ENCODE measurements around the gene DENND5A.

DENND5A gene

GRCh38 chr11:9133956-9134355 lies 131.2 kb downstream of the DENND5A start:
- no peak overlapping the region for H3K4me3 ChIP-seq (replicated peaks; ENCODE audit: low read depth, low read length)
- TF ChIP-seq, protein P1, sequence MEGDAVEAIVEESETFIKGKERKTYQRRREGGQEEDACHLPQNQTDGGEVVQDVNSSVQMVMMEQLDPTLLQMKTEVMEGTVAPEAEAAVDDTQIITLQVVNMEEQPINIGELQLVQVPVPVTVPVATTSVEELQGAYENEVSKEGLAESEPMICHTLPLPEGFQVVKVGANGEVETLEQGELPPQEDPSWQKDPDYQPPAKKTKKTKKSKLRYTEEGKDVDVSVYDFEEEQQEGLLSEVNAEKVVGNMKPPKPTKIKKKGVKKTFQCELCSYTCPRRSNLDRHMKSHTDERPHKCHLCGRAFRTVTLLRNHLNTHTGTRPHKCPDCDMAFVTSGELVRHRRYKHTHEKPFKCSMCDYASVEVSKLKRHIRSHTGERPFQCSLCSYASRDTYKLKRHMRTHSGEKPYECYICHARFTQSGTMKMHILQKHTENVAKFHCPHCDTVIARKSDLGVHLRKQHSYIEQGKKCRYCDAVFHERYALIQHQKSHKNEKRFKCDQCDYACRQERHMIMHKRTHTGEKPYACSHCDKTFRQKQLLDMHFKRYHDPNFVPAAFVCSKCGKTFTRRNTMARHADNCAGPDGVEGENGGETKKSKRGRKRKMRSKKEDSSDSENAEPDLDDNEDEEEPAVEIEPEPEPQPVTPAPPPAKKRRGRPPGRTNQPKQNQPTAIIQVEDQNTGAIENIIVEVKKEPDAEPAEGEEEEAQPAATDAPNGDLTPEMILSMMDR (IDR thresholded peaks at IDR 0.05; ENCODE audit: low read depth, low read length, missing control alignments) = no peak

DNA sequence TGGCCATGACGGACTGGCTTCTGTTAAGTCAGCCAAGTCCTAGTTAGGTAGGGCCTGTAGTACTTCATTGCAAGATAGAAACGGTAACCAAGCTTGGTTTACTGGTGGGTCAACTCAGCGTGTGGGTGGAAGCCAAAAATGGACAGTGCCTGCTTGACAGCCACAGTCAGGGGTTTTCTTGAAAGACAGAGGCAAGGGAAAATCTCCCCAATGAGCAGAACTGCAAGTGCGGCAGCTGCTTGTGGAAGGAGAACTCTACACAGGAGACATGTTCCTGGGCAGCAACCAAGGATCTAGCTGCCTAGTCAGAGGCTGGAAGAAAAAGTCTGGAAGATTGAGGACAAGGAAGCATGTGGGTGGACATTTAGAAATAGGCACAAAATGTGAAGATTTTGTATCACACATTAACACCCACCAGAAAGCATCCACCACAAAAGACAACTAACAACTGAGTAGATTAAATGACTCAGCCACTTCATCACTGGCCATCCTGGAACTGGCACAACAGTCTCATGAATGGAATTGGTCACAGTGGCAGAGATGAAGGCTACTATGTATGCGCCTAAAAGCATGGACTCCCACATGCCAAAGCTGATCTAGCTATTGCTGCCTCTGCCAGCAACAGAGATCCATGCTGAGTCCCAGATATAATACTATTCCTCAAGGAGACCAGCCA lies 132.8 kb downstream of the DENND5A start:
- no peak for DNase-seq (ENCODE audit: extremely low read depth, low read depth)
- H3K4me3 ChIP-seq (replicated peaks; ENCODE audit: low read depth, low read length) = no peak overlapping the region
- TF ChIP-seq, protein P1 (IDR thresholded peaks at IDR 0.05; ENCODE audit: low read depth, low read length, missing control alignments) = no peak

More at GRCh38 chr11:9133956-9134355, 131.2 kb downstream of the DENND5A start:
- no peak for DNase-seq (ENCODE audit: extremely low read depth, low read depth)

- TF ChIP-seq, protein P1 (IDR thresholded peaks at IDR 0.05; ENCODE audit: low read depth, low read length, missing control alignments) = no peak
- no peak overlapping the region for H3K4me3 ChIP-seq (replicated peaks; ENCODE audit: low read depth, low read length)
- DNase-seq (ENCODE audit: extremely low read depth, low read depth) = no peak
Measured at GRCh38 chr11:9130297-9130696, 134.9 kb downstream of the DENND5A start.

- TF ChIP-seq, protein P1 (IDR thresholded peaks at IDR 0.05; ENCODE audit: low read depth, low read length, missing control alignments) = no peak
- H3K4me3 ChIP-seq (replicated peaks; ENCODE audit: low read depth, low read length) = no peak overlapping the region
- DNase-seq (ENCODE audit: extremely low read depth, low read depth) = no peak
Measured at GRCh38 chr11:9126636-9127035, 138.5 kb downstream of the DENND5A start.

DNA sequence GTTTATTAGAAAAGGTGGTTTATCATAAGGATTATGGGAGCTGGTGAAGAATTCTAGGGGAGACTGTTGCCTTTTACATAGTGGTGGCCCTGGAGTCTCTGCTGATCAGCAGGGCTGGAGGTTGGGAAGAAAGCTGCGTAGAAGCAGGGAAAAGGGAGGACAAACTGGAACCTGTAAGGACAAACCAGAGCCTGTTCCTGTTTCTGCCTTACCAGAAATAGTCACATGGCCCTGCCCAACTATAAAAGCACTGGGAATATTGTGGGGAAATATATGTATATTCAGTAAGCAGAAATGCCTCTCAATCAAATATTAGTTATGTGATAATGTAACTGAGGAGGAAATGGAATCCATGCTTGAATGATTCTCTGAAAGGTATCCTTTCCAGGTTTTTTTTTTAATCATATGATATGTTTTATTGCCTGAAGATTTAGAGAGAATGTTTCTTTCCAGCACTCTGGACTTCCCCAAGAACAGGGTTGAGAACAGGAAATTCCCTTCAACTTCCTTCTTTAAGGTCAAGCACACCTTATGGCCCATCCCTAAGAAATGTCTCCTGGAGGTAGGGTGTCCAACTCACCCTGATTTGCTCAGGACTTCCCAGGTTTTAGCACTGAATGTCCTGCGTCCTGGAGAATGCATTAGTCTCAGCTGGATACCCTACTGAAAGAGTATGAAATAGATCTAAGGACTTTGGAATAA lies 139.8 kb downstream of the DENND5A start:
- TF ChIP-seq, protein P1 (IDR thresholded peaks at IDR 0.05; ENCODE audit: low read depth, low read length, missing control alignments) = no peak
- H3K4me3 ChIP-seq (replicated peaks; ENCODE audit: low read depth, low read length) = no peak overlapping the region
- no peak for DNase-seq (ENCODE audit: extremely low read depth, low read depth)

DNA sequence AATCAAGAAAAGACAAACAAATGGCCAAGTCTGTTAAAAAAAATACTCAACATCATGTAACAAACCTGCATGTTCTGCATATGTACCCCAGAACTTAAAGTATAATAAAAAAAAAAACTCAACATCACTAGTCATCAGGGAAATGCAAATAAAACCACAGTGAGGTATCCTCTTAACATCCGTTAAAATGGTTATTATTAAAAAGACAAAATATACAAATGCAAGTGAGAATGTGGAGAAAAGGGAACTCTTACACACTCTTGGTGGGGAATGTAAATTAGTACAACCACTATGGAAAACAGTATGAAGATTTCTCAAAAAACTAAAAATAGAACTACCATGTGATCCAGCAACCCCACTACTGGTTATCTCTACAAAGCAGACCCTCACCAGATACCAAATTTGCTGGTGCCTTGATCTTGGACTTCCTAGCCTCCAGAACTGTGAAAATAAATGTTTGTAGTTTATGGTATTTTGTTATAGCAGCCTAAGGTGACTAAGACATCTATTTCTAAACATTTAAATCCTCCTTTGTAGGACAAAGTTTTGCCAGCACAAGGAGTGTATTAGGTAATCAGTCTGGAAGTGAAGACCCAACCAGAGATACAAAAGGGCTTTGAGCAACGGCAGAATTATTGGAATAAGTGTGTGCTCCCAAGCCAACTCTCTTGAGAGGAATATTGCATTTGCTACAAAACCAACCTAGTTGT lies 141.4 kb downstream of the DENND5A start:
- no peak overlapping the region for H3K4me3 ChIP-seq (replicated peaks; ENCODE audit: low read depth, low read length)
- TF ChIP-seq, protein P1 (IDR thresholded peaks at IDR 0.05; ENCODE audit: low read depth, low read length, missing control alignments) = no peak
- no peak for DNase-seq (ENCODE audit: extremely low read depth, low read depth)
